GM11168 (cell line): ENCODE data around the gene DCAF5.
"Not testable (repeated sequence)": the region's sequence is repeated elsewhere in the genome, so short reads cannot be mapped to it uniquely, and the experiment has no call there.

Source experiments
- in situ Hi-C: fragments of 300-500 bp; cut with MboI; formaldehyde crosslinking; loops from one replicate; pipeline ENCODE4 v1.12.0; 2022; ENCODE audit warnings: low sequenced_read_pairs; ENCODE audit not compliant: unreplicated experiment

The DCAF5 gene

DNA sequence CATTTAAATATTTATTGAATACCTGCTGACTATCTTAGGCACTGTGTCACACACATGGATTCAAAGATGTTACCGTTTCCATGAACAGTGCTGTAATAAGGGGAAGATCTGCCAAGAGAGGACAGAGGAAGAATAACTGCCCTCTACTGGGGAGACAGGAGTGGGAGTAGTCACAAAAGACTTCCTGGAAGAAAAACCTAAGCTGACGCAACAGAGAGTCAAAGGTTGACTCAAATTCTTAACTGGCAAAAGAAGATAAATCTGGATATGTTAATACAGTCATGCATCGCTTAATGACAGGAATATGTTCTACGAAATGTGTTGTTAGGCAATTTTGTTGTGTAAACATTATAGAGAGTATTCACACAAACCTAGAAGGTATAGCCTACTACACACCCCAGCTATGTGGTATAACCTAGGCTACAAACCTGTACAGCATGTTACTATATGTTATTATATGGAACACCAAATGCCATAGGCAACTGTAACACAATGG is 51.5 kb downstream of the DCAF5 start:
- in situ Hi-C loops: no loop called here

GRCh38 chr14:69097974-69098373 is 54.9 kb downstream of the DCAF5 start:
- in situ Hi-C loops: no loop called here

- in situ Hi-C loops: no loop called here
Observed at GRCh38 chr14:69096781-69097475, 56.0 kb downstream of the DCAF5 start.

GRCh38 chr14:69096246-69096645 is 56.7 kb downstream of the DCAF5 start:
- in situ Hi-C loops: no loop called here

GRCh38 chr14:69094481-69094880 is 58.4 kb downstream of the DCAF5 start:
- in situ Hi-C loops: no loop called here

DNA sequence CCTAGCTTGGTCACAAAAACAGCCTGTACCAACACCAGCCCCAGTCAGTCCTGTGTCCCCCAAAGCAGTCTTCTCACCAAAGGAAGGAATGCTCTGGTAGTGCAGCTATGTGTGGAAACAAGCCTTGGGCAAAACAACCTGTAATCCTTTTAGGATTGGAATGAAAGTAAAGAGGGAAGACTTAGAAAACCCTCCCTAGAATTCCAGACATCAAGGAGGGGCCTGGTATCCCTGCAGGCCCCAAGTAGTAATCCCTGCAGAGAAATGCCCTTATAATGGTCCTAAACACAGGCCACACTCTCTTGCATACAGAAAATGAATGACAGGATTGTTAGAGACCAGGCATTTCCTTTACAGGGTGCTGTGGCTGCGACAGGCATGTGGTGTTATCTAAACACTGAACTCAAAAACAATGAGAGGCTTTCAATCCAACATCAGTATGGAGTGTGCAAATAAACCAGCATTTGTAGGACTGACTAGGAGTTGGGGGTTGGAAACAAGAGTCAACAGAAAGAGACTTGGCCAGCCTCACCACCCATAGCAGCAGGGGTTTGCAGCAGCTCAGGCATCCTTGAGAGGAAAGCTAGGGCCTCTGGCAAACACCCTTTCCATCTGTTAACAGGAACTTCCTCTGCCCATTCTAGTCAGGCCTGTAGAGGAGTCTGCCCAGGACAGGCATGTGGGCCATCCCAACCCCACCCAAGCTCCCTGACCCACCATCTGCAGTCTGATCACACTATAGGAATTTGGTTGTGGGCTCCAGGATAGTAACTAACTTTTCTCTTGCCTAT is 59.1 kb downstream of the DCAF5 start:
- in situ Hi-C loops: no loop called here

GRCh38 chr14:69092840-69093422 is 60.0 kb downstream of the DCAF5 start:
- in situ Hi-C loops: no loop called here

DNA sequence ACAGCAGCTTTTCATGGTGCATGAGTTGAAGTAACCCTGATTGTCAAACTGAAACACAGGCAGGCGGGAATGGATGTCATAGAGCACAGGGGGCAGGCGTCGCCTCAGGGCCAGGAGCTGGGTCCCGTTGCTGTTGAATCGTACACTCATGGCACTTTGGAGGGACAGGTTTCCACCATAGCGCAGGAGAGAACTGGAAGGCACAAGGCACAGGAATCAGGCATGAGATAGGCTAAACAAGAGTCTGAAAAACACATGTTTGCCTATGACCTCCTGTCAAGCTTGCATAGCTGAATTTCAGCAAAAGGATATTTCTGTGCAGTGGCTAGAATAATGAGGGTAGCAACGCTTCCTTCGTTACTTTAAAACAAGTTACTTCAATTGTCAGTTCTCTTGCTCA is 61.2 kb downstream of the DCAF5 start:
- in situ Hi-C loops: no loop called here

GRCh38 chr14:69091006-69091405 is 61.9 kb downstream of the DCAF5 start:
- in situ Hi-C loops: no loop called here

DNA sequence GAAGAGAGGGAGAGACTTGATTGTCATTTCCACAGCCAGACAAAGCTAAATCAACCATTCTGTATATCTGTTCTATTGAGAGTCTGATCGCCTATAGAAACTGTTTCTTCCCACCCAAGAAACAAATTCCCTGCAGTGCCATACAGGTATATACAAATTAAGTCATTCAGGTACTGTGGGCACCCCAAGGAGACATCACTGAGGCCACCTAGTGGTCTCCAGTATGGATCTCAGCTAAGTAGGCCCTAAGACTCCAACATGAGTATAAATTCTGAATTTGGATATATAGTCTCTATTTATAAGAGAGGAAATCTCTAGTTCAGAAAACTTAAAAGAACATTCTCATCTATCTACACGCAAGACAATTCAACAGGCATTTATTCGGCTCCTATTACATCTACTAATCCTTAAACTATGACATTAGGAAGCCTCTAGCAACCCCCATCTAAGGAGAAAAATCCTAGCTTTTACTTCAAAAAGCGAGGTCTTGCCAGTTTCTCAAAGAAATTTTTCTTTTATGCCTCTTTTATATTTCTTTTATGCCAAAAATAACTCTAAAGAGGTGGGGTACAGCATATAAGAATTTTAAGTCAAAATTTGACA is 62.6 kb downstream of the DCAF5 start:
- in situ Hi-C loops: no loop called here

- in situ Hi-C loops: no loop called here
Observed at GRCh38 chr14:69089046-69089445, 63.9 kb downstream of the DCAF5 start.

DNA sequence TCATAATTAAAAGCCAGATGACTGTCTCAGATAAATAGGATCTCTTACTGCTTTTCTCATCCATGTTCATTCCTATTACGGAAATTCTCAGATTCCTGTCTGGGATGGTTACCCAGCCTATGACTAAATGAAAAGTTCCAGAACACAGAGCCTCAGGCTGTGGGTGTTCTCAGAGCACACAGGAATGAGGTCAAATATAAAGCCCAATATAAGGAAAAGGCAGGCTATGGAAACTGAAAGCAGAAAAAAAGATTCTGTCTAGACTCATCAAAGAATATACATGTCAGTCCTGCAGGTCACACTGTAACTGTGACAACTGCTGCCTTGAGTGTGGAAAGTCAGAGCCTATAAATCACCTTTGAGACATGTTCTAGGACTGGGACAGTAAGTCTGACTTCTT is 64.3 kb downstream of the DCAF5 start:
- in situ Hi-C loops: no loop called here

GRCh38 chr14:69087061-69087461 is 65.9 kb downstream of the DCAF5 start:
- in situ Hi-C loops: no loop called here

GRCh38 chr14:69086537-69086936 is 66.4 kb downstream of the DCAF5 start:
- in situ Hi-C loops: no loop called here

DNA sequence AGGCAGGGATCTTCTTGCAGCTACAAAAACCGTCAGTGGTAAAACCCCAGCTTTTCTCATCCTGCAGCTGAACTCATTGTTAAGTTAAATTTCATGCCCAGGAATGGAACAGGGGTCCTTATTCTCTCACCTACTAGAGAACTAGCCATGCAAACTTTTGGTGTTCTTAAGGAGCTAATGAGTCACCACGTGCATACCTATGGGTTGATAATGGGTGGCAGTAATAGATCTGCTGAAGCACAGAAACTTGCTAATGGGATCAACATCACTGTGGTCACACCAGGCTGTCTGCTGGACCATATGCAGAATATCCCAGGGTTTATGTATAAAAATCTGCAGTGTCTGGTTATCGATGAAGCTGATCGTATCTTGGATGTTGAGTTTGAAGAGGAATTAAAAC is 68.9 kb downstream of the DCAF5 start:
- in situ Hi-C loops: no loop called here

DNA sequence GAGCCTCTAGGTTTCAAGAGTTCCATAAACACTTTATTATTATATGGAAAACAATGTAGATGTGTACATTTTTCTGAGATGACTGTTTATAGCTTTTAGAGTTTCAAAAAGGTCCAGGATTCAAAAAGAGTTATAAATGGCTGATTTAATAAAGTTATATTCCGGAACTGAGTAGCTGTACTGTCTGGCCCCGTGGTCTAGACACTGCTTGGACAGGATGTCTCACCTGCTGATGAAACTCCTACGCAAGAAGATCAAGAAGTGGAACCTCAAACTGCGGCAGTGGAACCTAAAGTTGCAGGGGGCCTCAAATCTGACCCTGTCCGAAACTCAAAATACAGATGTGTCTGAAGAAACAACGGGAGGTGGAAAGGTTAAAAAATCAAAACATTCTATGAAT is 69.7 kb downstream of the DCAF5 start:
- in situ Hi-C loops: no loop called here

GRCh38 chr14:69081271-69081670 is 71.6 kb downstream of the DCAF5 start:
- in situ Hi-C loops: no loop called here

- in situ Hi-C loops: no loop called here
Observed at GRCh38 chr14:69079747-69080146, 73.2 kb downstream of the DCAF5 start.

DNA sequence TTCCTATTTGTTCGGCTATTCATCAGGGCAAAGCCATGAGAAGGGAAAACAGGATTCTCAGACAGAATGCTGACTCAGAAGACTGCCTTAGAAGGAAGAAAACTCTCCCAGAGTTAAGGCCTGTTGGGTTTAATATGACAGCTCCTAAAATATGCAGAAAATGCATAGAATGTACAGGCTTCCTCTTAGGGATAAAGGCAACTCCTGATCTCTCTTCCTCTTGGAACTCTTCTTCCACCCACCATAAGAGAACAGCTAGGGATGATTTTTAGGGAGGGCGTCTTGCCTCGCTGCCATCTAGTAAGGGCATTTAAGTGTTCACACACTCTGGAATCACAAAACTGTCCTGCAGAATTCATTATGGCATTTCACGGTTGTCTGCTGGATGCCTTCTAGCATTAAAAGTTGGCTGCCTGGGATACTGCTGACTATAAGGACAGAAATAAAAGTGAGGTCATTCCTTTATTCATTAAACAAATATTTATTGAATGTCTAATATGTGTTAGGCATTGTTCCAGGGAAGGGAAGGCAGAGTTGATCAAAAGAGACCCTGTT is 73.7 kb downstream of the DCAF5 start:
- in situ Hi-C loops: no loop called here

- in situ Hi-C loops: no loop called here
Observed at GRCh38 chr14:69077841-69078240, 75.1 kb downstream of the DCAF5 start.

DNA sequence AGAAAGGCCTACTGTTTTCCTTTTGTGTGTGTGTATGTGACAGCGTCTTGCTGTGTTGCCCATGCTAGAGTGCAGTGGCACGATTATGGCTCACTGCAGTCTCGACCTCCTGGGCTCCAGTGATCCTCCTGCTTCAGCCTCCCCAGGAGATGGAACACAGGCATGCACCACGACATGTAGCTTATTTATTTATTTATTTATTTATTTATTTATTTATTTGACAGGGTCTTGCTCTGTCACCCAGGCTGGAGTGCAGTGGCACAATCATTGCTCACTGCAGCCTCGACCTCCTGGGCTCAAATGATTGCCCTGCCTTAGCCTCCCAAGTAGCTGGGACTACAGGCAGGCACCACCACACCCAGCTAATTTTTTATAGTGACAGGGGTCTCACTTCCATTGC is 75.7 kb downstream of the DCAF5 start:
- in situ Hi-C loops: not testable (repeated sequence)
